PC-9 (cell line): ENCODE data around the gene PHF21A. TPM values are rescaled to one million over a fixed set of nuclear protein-coding genes. Genes with fewer than 3 reads are reported as not detected.

Experiments
- BruUV-seq: library from RNA; stranded (reverse); fragments of 400-500 nt; replicated peaks from 2 replicates; lab custom pipeline; 2021; lab: Mats Ljungman, UMichigan
- CTCF ChIA-PET: fragments of 300-600 bp; sonication (Branson Sonifier 250); formaldehyde crosslinking; loops from one replicate; lab custom pipeline; 2022; ENCODE audit warnings: antibody characterized with exemption; lab: Charles Lee
- POLR2A ChIA-PET: fragments of 300-600 bp; sonication (Branson Sonifier 250); formaldehyde crosslinking; loops from one replicate; lab custom pipeline; 2022; ENCODE audit warnings: antibody characterized with exemption; ENCODE audit not compliant: unreplicated experiment; lab: Charles Lee
- DNase-seq, 2 experiments: peaks; one replicate each; pipeline versions ENCODE4 v3.0.0 to v3.0.0-alpha.2; 2015 to 2022; ENCODE audit warnings: mixed read lengths in 1 of 2
- H2AFZ ChIP-seq: fragments of 200-600 bp; sonication (generic); 2 replicates; pipeline ENCODE4 v1.8.1; 2017; ENCODE audit warnings: antibody characterized with exemption
- H3F3A ChIP-seq: fragments of 200-600 bp; sonication (generic); 2 replicates; pipeline ENCODE4 v1.8.1; 2017; ENCODE audit warnings: antibody characterized with exemption, mild to moderate bottlenecking, low read depth; ENCODE audit not compliant: insufficient read depth
- H3K27ac ChIP-seq: fragments of 200-600 bp; sonication (generic); 2 replicates; pipeline ENCODE4 v1.6.1; 2016; ENCODE audit warnings: mixed run types
- H3K27me3 ChIP-seq: fragments of 200-600 bp; sonication (generic); 2 replicates; pipeline ENCODE4 v1.6.1; 2016; ENCODE audit warnings: low read depth, mixed run types; ENCODE audit not compliant: insufficient read depth
- H3K36me3 ChIP-seq: fragments of 200-600 bp; sonication (generic); 2 replicates; pipeline ENCODE4 v1.6.1; 2016; ENCODE audit warnings: low read depth, mixed run types
- H3K4me1 ChIP-seq: fragments of 200-600 bp; sonication (generic); replicated peaks from 2 replicates; pipeline ENCODE4 v1.6.1; 2016; ENCODE audit warnings: mixed run types; ENCODE audit not compliant: insufficient read depth
- H3K4me2 ChIP-seq: fragments of 200-600 bp; sonication (generic); 2 replicates; pipeline ENCODE4 v1.6.1; 2017; ENCODE audit warnings: mixed run types
- H3K4me3 ChIP-seq: fragments of 200-600 bp; sonication (generic); 2 replicates; pipeline ENCODE4 v1.6.1; 2016; ENCODE audit warnings: mixed run types
- H3K79me2 ChIP-seq: fragments of 200-600 bp; sonication (generic); 2 replicates; pipeline ENCODE4 v1.6.1; 2017; ENCODE audit warnings: low read depth, mixed run types
- H3K9me2 ChIP-seq: fragments of 200-600 bp; sonication (generic); 2 replicates; pipeline ENCODE4 v1.8.1; 2017; ENCODE audit warnings: mild to moderate bottlenecking; ENCODE audit not compliant: insufficient read depth
- H3K9me3 ChIP-seq: fragments of 200-600 bp; sonication (generic); 2 replicates; pipeline ENCODE4 v1.8.1; 2016; ENCODE audit warnings: low read depth; ENCODE audit not compliant: insufficient read depth
- H4K20me1 ChIP-seq: fragments of 200-600 bp; sonication (generic); 2 replicates; pipeline ENCODE4 v1.8.1; 2017; ENCODE audit not compliant: insufficient read depth
- CTCF ChIP-seq: fragments of 200-600 bp; sonication (generic); conservative IDR thresholded peaks from 2 replicates; pipeline ENCODE4 v1.6.1; 2017; ENCODE audit warnings: mixed run types, antibody characterized with exemption, mild to moderate bottlenecking, moderate library complexity
- EZH2 ChIP-seq: fragments of 200-600 bp; sonication (generic); IDR thresholded peaks from 2 replicates; pipeline ENCODE4 v1.8.0; 2017; ENCODE audit warnings: antibody characterized with exemption, low read depth
- intact Hi-C: fragments of 100-400 bp; cut with micrococcal nuclease; formaldehyde crosslinking; loops from one replicate; pipeline ENCODE4 v1.10.0; 2022; ENCODE audit not compliant: unreplicated experiment
- total RNA-seq: library from RNA; stranded (reverse); gene quantifications from 2 replicates; pipeline ENCODE4 v1.2.3, GENCODE V29; 2021

PHF21A gene
- total RNA-seq, 1 experiment from 2014 or later, result 54.3 TPM

- BruUV-seq, result no TSS peak
- no peaks in the 10 kb centered on the region for H3K79me2 ChIP-seq
- ChIA-PET CTCF (no interaction called here), POLR2A (no interaction called here)
- no peak for TF ChIP-seq CTCF
- TF ChIP-seq EZH2, result no peak
- no peak overlapping the region for H3K4me2 ChIP-seq
- no peak overlapping the region for H3K4me3 ChIP-seq
- no peaks in the 10 kb centered on the region for H3K9me2 ChIP-seq
- no peaks in the 10 kb centered on the region for H4K20me1 ChIP-seq
- H2AFZ ChIP-seq, result no peak overlapping the region
- H3K36me3 ChIP-seq, result peaks cover 5% of the 10 kb centered on the region; the same call in 1 of the 2 replicates
- no peaks in the 10 kb centered on the region for H3K27me3 ChIP-seq
- no peak for DNase-seq
- H3K4me1 ChIP-seq, result no peaks in the 10 kb centered on the region
- H3K9me3 ChIP-seq, result no peaks in the 10 kb centered on the region
- intact Hi-C loops, result no loop called here
- H3K27ac ChIP-seq, result no peak overlapping the region
- no peaks in the 10 kb centered on the region for H3F3A ChIP-seq
Observed at GRCh38 chr11:46063138-46063537, 58.1 kb downstream of the PHF21A start.

GRCh38 chr11:46060013-46060412 lies 61.2 kb downstream of the PHF21A start:
- intact Hi-C loops, result no loop called here
- H2AFZ ChIP-seq, result no peak overlapping the region
- H3K79me2 ChIP-seq, result no peaks in the 10 kb centered on the region
- H3K4me3 ChIP-seq, result no peak overlapping the region
- no peak overlapping the region for H3K4me2 ChIP-seq
- no peak for TF ChIP-seq CTCF
- TF ChIP-seq EZH2, result no peak
- no peak for DNase-seq
- ChIA-PET POLR2A (no interaction called here), CTCF (interaction anchor here (0.6 kb wide), 1 partner anchor 1394 kb away, joined by 3 read pairs; no protein-coding TSS in a partner anchor)
- BruUV-seq, result no TSS peak
- no peaks in the 10 kb centered on the region for H3K36me3 ChIP-seq
- no peaks in the 10 kb centered on the region for H3K9me3 ChIP-seq
- H3F3A ChIP-seq, result no peaks in the 10 kb centered on the region
- H3K9me2 ChIP-seq, result no peaks in the 10 kb centered on the region
- no peaks in the 10 kb centered on the region for H4K20me1 ChIP-seq
- H3K4me1 ChIP-seq, result no peaks in the 10 kb centered on the region
- no peak overlapping the region for H3K27ac ChIP-seq
- H3K27me3 ChIP-seq, result no peaks in the 10 kb centered on the region

GRCh38 chr11:46057489-46057888 lies 63.8 kb downstream of the PHF21A start:
- H3K9me3 ChIP-seq, result no peaks in the 10 kb centered on the region
- CTCF ChIA-PET, result no interaction called here
- no peak for DNase-seq
- H3F3A ChIP-seq, result no peaks in the 10 kb centered on the region
- H4K20me1 ChIP-seq, result no peaks in the 10 kb centered on the region
- POLR2A ChIA-PET, result no interaction called here
- H3K4me3 ChIP-seq, result no peak overlapping the region
- H3K9me2 ChIP-seq, result no peaks in the 10 kb centered on the region
- no peak for TF ChIP-seq EZH2
- TF ChIP-seq CTCF, result no peak
- no peaks in the 10 kb centered on the region for H3K36me3 ChIP-seq
- H3K79me2 ChIP-seq, result no peaks in the 10 kb centered on the region
- no peaks in the 10 kb centered on the region for H3K4me1 ChIP-seq
- H2AFZ ChIP-seq, result no peak overlapping the region
- no peak overlapping the region for H3K4me2 ChIP-seq
- intact Hi-C loops, result loop anchor here (2.0 to 10.0 kb wide), 2 partner anchors 35 to 63 kb away; no protein-coding TSS in a partner anchor
- no TSS peak for BruUV-seq
- no peak overlapping the region for H3K27ac ChIP-seq
- H3K27me3 ChIP-seq, result no peaks in the 10 kb centered on the region
